Measurements from ENCODE around the gene DLGAP4. TPM values are rescaled to one million over a fixed set of nuclear protein-coding genes. Genes with fewer than 3 reads are reported as not detected.

The DLGAP4 gene
- total and polyA plus RNA-seq, 2 of the 13 experiments (the other 11 are each of a cell fraction or from before 2014, with no cell fraction given), result 15.2 to 26.7 TPM

GRCh38 chr20:36460648-36461599 is 154.8 kb downstream of the DLGAP4 start (continued):
- TF ChIP-seq, protein P1, sequence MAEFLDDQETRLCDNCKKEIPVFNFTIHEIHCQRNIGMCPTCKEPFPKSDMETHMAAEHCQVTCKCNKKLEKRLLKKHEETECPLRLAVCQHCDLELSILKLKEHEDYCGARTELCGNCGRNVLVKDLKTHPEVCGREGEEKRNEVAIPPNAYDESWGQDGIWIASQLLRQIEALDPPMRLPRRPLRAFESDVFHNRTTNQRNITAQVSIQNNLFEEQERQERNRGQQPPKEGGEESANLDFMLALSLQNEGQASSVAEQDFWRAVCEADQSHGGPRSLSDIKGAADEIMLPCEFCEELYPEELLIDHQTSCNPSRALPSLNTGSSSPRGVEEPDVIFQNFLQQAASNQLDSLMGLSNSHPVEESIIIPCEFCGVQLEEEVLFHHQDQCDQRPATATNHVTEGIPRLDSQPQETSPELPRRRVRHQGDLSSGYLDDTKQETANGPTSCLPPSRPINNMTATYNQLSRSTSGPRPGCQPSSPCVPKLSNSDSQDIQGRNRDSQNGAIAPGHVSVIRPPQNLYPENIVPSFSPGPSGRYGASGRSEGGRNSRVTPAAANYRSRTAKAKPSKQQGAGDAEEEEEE (CRISPR knock-in tag; IDR thresholded peaks at IDR 0.05; ENCODE audit: borderline replicate concordance), result no peak
- peak; percentile 83 for TF ChIP-seq SRY (CRISPR knock-in tag; IDR thresholded peaks at IDR 0.05)
- peak; percentile 83; the same call in 1 of the 2 replicates for TF ChIP-seq ELK4 (CRISPR knock-in tag; IDR thresholded peaks at IDR 0.05; ENCODE audit: borderline replicate concordance)
- TF ChIP-seq PRPF4 (IDR thresholded peaks at IDR 0.05; ENCODE audit: low read depth, low read length, poor library complexity, severe bottlenecking), result no peak
- TF ChIP-seq ZNF142 (CRISPR knock-in tag; IDR thresholded peaks at IDR 0.05), result peak; percentile 91
- 0 out of 2 replicates have a peak, but pooled peaks have one; percentile 10 for TF ChIP-seq ZKSCAN8 (CRISPR knock-in tag; IDR thresholded peaks at IDR 0.05; ENCODE audit: borderline replicate concordance)
- TF ChIP-seq, protein P2, sequence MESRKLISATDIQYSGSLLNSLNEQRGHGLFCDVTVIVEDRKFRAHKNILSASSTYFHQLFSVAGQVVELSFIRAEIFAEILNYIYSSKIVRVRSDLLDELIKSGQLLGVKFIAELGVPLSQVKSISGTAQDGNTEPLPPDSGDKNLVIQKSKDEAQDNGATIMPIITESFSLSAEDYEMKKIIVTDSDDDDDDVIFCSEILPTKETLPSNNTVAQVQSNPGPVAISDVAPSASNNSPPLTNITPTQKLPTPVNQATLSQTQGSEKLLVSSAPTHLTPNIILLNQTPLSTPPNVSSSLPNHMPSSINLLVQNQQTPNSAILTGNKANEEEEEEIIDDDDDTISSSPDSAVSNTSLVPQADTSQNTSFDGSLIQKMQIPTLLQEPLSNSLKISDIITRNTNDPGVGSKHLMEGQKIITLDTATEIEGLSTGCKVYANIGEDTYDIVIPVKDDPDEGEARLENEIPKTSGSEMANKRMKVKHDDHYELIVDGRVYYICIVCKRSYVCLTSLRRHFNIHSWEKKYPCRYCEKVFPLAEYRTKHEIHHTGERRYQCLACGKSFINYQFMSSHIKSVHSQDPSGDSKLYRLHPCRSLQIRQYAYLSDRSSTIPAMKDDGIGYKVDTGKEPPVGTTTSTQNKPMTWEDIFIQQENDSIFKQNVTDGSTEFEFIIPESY (CRISPR knock-in tag; IDR thresholded peaks at IDR 0.05), result 0 out of 2 replicates have a peak, but pooled peaks have one; percentile 52
- no peak for TF ChIP-seq MIXL1 (CRISPR knock-in tag; IDR thresholded peaks at IDR 0.05)
- TF ChIP-seq ZFP36 (IDR thresholded peaks at IDR 0.05; ENCODE audit: borderline replicate concordance, low read depth, low read length, partially characterized antibody), result no peak
- no peak for TF ChIP-seq ZBTB7B (CRISPR knock-in tag; IDR thresholded peaks at IDR 0.05)
- no peak for TF ChIP-seq MTF2 (CRISPR knock-in tag; IDR thresholded peaks at IDR 0.05; ENCODE audit: borderline replicate concordance)
- peak; percentile 77; the same call in 1 of the 2 replicates for TF ChIP-seq ZNF138 (CRISPR knock-in tag; IDR thresholded peaks at IDR 0.05; ENCODE audit: low read depth)
- no peak for TF ChIP-seq LCORL (IDR thresholded peaks at IDR 0.05)
- TF ChIP-seq LCORL (CRISPR knock-in tag; IDR thresholded peaks at IDR 0.05), result peak; percentile 72; the same call in 1 of the 2 replicates
- TF ChIP-seq BCL3 (CRISPR knock-in tag; IDR thresholded peaks at IDR 0.05), result peak; percentile 82; the same call in 1 of the 2 replicates
- TF ChIP-seq XBP1 (CRISPR knock-in tag; IDR thresholded peaks at IDR 0.05), result 0 out of 2 replicates have a peak, but pooled peaks have one; percentile 49

All from HepG2 (cell line).